NOMO-1 treated with DMSO at 0.1 percent for 48 hours (cell line): ENCODE measurements around the gene URI1.
"Not testable (repeated sequence)": the region's sequence is repeated elsewhere in the genome, so short reads cannot be mapped to it uniquely, and the experiment has no call there.

Experiments used
- DNase-seq: peaks from one replicate; lab custom pipeline; 2025; ENCODE audit not compliant: unreplicated experiment; lab: John Stamatoyannopoulos, UW

The URI1 gene

DNA sequence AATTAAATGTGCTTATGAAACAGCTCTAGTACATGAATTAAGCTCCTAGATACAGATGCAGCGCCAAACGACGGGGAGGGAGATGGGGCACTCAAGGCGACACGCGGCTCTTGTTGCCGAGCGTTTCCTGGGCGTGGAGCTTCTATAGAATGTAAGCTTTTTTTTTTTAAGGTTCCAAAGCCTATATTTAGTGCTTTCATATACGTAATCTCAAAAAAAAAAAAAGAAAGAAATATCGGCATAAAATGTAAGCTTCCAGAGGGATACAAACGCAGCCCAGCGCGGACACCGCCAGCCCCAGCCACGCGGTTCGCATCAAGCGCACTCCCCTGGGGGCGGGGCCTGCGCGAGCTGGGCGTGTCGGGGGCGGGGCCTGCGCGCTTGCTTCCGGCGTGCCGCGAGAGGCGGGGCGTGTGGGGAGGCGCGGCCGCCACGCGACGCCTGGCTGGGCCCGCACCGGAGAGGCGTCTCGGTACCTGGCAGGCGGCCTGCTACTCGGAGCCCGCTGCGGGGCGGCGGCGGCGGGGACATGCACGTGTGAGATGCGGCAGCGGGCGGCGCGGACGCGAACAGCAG is at the start of gene URI1:
TSS of gene URI1 (plus strand) at position 412 of the 576 bp plus-strand sequence. CDS start 309 bp downstream, outside the sequence.
- DNase-seq, result peak; percentile 57

GRCh38 chr19:29893606-29894284 is 48.3 kb upstream of the URI1 start:
- no peak for DNase-seq

- DNase-seq, result no peak
These were observed 45.2 kb upstream of the URI1 start for GRCh38 chr19:29896802-29897201.

DNA sequence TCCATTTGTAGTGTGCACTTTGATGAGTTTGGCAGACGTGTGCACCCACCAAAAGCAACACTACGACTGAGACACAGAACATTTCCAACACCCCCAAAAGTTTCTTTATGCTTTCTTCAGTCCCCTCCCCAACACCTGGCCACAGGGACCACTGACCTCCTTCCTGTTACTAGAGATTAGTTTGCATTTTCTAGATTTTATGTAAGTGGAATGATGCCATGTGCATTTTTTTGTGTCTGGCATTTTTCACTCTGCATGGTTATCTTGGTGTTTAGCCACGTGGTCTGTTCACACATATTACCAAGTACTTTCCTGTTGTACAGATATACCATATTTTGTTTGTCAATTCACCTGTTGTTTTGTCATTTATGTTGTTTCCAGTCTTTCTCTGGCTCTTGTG is 44.6 kb upstream of the URI1 start:
- DNase-seq, result no peak

DNA sequence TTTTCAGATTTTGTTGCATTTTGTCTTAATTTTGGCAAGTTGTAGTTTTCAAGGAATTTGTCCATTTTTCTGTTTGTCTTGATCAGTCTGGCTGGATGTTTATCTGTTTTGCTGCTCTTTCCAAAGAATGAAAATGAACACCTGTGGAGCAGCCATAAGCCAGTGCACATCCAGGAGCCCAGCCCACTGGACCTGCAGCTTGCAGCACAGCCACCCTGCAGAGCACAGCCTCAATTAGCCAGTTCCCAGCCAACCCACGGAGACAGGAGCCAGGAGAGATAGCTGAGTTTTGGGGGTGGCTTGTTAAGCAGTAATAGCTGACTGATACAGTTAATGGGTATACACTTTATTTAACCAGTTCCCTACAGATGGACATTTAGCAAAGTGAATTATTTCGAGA is 38.0 kb upstream of the URI1 start:
- DNase-seq, result no peak

GRCh38 chr19:29908963-29909944 is 32.8 kb upstream of the URI1 start:
- no peak for DNase-seq

DNA sequence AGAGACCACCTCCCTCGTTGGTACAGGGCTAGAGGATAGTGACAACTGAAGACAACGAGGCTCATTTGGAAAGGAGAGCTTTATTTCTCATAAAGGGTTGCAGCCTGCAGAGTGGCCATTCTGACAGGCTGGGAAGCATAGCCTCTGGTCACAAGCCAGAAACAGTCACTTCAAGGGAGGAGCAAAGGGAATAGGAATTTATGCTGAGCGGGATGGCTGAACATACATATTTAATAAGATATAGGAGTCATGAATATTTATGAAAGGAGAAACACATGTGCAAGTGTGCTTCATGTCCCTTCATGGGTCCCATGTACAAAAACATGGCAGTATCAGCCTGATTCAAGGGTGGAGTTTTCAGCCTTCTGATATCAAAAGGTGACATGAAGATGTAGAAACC is 27.1 kb upstream of the URI1 start:
- no peak for DNase-seq

DNA sequence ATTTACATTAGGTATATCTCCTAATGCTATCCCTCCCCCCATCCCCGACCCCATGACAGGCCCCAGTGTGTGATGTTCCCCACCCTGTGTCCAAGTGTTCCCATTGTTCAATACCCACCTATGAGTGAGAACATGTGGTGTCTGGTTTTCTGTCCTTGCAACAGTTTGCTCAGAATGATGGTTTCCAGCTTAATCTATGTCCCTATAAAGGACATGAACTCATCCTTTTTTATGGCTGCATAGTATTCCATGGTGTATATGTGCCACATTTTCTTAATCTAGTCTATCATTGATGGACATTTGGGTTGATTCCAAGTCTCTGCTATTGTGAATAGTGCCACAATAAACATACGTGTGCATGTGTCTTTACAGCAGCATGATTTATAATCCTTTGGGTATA is 26.2 kb upstream of the URI1 start:
- not testable (repeated sequence) for DNase-seq

GRCh38 chr19:29917911-29918310 is 24.1 kb upstream of the URI1 start:
- no peak for DNase-seq

DNA sequence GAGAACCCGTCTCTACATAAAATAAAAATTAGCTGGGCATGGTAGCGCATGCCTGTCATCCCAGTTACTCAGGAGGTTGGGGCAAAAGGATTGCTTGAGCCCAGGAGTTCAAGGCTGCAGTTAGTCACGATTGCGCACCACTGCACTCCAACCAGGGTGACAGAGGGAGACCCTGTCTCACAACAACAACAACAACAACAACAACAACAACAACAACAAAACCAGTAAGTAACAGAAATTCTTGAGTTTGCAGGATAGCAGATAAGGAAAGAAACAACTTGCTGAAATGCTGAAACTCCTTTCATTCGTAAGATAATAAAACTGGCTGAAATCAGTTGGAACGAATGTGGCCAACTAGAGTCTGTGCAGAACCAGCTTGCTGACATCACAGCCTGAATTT is 23.1 kb upstream of the URI1 start:
- no peak for DNase-seq

- no peak for DNase-seq
These were observed 19.1 kb upstream of the URI1 start for GRCh38 chr19:29922972-29923371.

- no peak for DNase-seq
These were observed 18.4 kb upstream of the URI1 start for GRCh38 chr19:29923653-29924052.

DNA sequence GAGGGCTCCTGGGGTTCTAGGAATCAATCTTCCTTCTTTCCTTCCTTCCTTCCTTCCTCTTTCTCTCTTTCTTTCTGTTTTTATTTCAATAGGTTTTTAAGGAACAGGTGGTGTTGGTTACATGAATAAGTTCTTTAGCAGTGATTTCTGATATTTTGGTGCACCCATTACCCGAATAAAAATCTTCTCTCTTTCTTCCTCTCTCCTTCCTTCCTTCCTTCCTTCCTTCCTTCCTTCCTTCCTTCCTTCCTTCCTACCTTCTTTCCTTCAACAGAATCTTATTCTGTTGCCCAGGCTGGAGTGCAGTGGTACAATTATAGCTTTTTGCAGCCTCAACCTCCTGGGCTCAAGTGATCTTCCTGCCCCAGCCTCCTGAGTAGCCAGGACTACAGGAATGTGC is 16.0 kb upstream of the URI1 start:
- DNase-seq, result no peak

DNA sequence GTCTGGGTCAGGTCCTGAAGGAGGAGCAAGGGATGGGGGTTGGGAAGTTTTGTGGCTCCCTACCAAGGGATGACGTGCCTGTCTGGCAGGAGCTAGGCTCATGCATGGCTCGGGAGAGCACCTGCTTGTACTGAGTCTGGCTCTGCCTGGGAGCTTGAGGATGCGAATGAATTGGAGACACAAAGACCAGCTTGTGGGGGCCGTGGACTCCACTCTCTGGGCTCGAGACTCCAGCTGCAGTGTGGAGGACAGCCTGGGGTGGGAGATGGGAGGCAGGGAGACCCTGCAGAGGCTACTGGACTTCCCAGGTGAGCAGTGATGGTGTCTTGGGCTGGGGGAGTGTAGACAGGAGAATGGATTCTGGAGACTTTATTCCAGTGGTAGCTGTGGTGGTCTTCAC is 15.2 kb upstream of the URI1 start:
- DNase-seq, result no peak

GRCh38 chr19:29927944-29928625 is 14.0 kb upstream of the URI1 start:
- no peak for DNase-seq

- DNase-seq, result no peak
These were observed 13.2 kb upstream of the URI1 start for GRCh38 chr19:29928831-29929230.

DNA sequence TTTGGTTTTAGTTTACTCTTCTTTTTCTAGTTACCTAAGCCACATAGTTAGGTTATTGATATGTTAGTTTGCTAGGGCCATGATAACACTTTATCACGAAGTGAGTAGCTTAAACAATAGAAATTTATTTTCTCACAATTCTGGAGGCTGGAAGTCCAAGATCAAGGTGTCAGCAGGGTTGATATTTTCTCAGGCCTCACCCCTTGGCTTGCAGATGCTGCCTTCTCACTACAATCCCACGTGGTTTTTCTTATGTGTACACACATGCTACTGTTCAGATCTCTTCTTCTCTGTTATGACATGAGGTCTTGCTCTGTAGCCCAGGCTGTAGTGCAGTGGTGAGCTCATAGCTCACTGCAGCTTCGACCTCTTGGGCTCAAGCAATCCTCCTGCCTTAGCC is 7.8 kb upstream of the URI1 start:
- no peak for DNase-seq

DNA sequence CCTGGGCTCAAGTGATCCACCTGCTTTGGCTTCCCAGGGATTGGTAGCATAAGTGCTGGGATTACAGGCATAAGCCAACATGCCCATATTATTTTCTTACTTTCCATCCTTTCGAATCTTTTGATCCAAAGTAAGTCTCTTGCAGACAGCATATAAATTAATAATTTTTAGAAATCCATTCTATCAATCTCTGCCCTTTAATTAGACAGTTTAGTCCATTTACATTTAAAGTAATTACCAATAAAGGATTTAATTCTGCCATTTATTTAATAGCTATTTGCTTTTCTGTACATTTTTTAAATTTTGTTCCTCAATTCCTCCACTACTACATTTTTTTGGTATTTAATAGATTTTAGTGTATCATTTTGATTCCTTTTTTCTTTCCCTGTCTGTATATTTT is 7.3 kb upstream of the URI1 start:
- DNase-seq, result no peak

DNA sequence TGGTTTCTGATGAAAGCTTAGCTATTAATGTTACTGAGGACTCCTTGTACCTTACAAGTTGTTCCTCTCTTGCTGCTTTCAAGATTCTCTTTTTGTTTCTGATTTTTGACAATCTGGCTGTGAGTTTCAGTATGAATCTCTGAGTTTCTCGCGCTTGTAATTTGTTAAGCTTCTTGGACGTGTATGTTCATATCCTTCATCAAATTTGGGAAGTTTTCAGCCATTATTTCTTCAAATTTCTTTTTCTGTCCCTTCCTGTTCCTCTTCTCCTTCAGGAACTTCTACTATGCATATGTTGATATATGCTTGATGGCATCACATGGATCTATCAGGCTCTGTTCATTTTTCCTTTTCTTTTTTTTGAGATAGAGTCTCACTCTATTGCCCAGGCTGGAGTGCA is 5.6 kb upstream of the URI1 start:
- no peak for DNase-seq

DNA sequence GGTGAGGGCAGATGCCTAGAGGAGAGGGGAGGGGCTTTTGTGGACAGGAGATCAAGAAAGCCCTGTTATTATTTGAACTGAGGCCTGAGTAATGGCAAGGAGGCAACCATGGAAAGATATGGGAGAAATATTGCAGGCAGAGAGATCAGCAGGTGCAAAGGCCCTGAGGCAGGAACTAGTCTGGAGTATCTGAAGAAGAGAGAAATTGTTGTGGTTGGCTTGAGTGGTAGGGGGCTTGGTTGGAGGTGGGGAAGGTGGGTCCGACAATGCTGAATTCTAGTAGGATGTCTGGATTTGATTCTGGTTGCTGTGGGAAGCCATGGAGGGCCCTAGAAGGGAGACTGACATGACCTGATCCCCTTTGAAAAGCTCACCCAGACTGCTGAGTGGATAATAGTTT is 2.4 kb upstream of the URI1 start:
- DNase-seq, result no peak

DNA sequence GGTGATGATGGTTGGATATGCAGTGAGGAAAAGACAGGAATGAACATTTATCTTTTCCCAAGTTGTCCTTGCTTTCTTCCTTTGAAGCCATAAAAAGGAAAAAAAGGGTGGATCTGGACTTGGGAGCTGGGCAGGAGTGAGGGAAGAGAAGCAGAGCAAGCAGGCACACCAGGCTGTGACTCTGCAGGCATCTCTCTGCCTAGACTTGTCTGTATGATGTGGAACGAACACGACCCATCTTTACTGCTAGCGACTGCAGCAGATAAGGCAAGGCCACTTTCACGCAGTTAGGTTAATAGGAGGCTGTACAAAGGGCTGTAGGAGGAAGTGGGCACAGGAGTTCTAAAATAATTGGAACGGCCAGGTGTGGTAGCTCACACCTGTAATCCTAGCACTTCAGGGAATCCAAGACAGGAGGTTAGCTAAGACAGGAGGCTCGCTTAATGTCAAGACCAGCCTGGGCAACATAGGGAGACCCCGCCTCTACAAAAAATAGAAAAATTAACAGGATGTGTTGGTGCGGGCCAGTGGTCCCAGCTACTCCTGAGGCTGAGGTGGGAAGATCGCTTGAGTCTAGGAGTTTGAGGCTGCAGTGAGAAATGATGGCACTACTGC is 961 bp upstream of the URI1 start:
- DNase-seq, result no peak
